Natural killer cell (primary cell): ENCODE results near the gene SNRPA. TPM values are rescaled to one million over a fixed set of nuclear protein-coding genes. Genes with fewer than 3 reads are reported as not detected.
"Not testable (repeated sequence)": the region's sequence is repeated elsewhere in the genome, so short reads cannot be mapped to it uniquely, and the experiment has no call there.

Source experiments
- ATAC-seq, 3 donors: fragments of 150-1000 bp in 2 of 3; fragments of 200-7000 bp in 1 of 3; cut with Tn5 transposase; 1 replicate in 1 of 3; 2 replicates in 2 of 3; pipeline ENCODE4 v1.10.0; 2021; ENCODE audit warnings: mild to moderate bottlenecking in 2 of 3, moderate library complexity in 2 of 3
- DNase-seq, 2 donors: peaks; one replicate each; pipeline versions ENCODE4 v3.0.0 to v3.0.0-alpha.2; 2013 to 2021; ENCODE audit warnings: mixed read lengths in 1 of 2
- H3K27ac ChIP-seq: one replicate; pipeline ENCODE4 v1.5.1; 2013; ENCODE audit warnings: mild to moderate bottlenecking, low read length
- H3K27me3 ChIP-seq: one replicate; pipeline ENCODE4 v1.6.1; 2013; ENCODE audit warnings: low read length; ENCODE audit not compliant: control insufficient read depth, insufficient read depth
- H3K36me3 ChIP-seq: one replicate; pipeline ENCODE4 v1.6.1; 2013; ENCODE audit warnings: low read length; ENCODE audit not compliant: control insufficient read depth, insufficient read depth
- H3K4me1 ChIP-seq: one replicate; pipeline ENCODE4 v1.6.1; 2013; ENCODE audit warnings: low read length; ENCODE audit not compliant: control insufficient read depth, insufficient read depth
- H3K4me3 ChIP-seq: one replicate; pipeline ENCODE4 v1.5.1; 2013; ENCODE audit warnings: low read length
- H3K9me3 ChIP-seq: one replicate; pipeline ENCODE4 v1.6.1; 2013; ENCODE audit warnings: low read length; ENCODE audit not compliant: control insufficient read depth, insufficient read depth
- H3K27ac Mint-ChIP-seq, 2 donors: one replicate each; pipeline ENCODE4 v1.8.0; 2022; ENCODE audit warnings: mild to moderate bottlenecking in 2 of 2, mixed read lengths in 2 of 2, moderate library complexity in 1 of 2
- H3K27me3 Mint-ChIP-seq, 2 donors: one replicate each; pipeline ENCODE4 v1.8.0; 2022; ENCODE audit warnings: low read depth in 2 of 2, mixed read lengths in 2 of 2
- H3K36me3 Mint-ChIP-seq: one replicate; pipeline ENCODE4 v1.8.0; 2022; ENCODE audit warnings: mixed read lengths
- H3K4me1 Mint-ChIP-seq, 2 donors: one replicate each; pipeline ENCODE4 v1.8.0; 2022; ENCODE audit warnings: mixed read lengths in 2 of 2
- H3K4me3 Mint-ChIP-seq: one replicate; pipeline ENCODE4 v1.8.0; 2022; ENCODE audit warnings: mild to moderate bottlenecking, moderate library complexity, mixed read lengths
- H3K9me3 Mint-ChIP-seq, 2 donors: one replicate each; pipeline ENCODE4 v1.8.0; 2022; ENCODE audit warnings: mixed read lengths in 2 of 2
- WGBS: methylation state at CpG from one replicate; pipeline ENCODE4 v1.1.7; 2013; ENCODE audit warnings: missing lambda C conversion rate; ENCODE audit not compliant: insufficient coverage; 5-methylcytosine and 5-hydroxymethylcytosine counted together
- intact Hi-C: fragments of 100-400 bp; cut with micrococcal nuclease; formaldehyde crosslinking; loops from one replicate; pipeline ENCODE4 v1.14.2; 2022
- total RNA-seq, 4 donors: library from RNA; stranded (reverse); fragments of 120-200 nt in 1 of 4; gene quantifications; one replicate each; pipeline versions ENCODE4 v1.2.3 to v1.2.4, GENCODE V29; 2013 to 2022
- TF ChIP-seq, protein P1 (sequence below): fragments of 200-600 bp; IDR thresholded peaks from one replicate; pipeline ENCODE4 v1.8.0; 2022; ENCODE audit warnings: antibody characterized with exemption

Gene SNRPA
- total RNA-seq, 3 donors from 2014 or later (not counting 1 experiment from before 2014, with no cell fraction given), result 56.2 to 65.9 (median 60.9) TPM

DNA sequence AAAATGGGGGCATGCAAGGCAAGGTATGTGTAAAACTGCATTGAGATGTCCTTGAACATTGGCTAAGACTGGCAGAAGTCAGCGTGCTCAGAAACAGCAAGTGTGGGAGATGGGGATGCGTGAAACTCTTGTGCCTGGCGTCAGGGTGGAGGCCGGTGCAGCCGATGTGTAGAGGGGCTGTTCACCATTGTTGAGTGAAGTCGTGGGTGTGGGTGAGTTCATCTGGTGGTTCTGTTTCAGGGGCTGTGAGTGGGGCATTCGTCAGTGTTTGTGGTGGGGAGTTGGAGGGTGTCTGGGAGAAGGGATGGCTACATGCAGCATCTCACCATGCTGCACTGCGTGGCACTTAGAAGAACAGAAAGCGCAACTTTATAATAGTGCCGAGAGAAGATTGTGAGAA is 13.0 kb downstream of the SNRPA start:
- no peak overlapping the region for H3K4me3 Mint-ChIP-seq

DNA sequence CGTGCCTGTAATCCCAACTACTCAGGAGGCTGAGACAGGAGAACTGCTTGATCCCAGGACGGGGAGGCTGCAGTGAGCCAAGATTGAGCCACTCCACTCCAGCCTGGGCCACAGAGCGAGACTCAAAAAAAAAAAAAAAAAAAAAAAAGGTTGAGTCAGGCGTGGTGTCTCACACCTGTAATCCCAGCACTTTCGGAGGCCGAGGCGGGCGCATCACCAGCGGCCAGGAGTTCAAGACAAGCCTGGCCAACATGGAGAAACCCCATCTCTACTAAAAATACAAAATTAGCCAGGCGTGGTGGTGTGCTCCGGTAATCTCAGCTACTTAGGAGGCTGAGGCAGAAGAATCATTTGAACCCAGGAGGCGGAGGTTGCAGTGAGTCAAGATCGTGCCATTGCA is 15.4 kb downstream of the SNRPA start:
- H3K27ac Mint-ChIP-seq, H3K4me3 ChIP-seq, H3K27me3 Mint-ChIP-seq, H3K9me3 Mint-ChIP-seq, H3K9me3 ChIP-seq, H3K27ac ChIP-seq, ATAC-seq, H3K27me3 ChIP-seq, intact Hi-C loops, DNase-seq, H3K4me3 Mint-ChIP-seq: not testable (repeated sequence)
- H3K36me3 ChIP-seq, result peaks cover 46% of the 10 kb centered on the region
- H3K4me1 ChIP-seq, result peaks cover 36% of the 10 kb centered on the region
- peaks cover 14 to 43% of the 10 kb centered on the region in 2 donors for H3K4me1 Mint-ChIP-seq
- peaks cover 12% of the 10 kb centered on the region for H3K36me3 Mint-ChIP-seq
- 98% methylated on average over 12 of the region's 13 CpGs for WGBS

More for the DNA sequence above, 13.0 kb downstream of the SNRPA start:
- H3K4me3 ChIP-seq, result no peak overlapping the region
- Mint-ChIP-seq H3K9me3 (no peaks in the 10 kb centered on the region), H3K27ac (peak overlapping the region in 1 of 2 donors; percentile 73), H3K27me3 (no peaks in the 10 kb centered on the region), H3K36me3 (peaks cover 30% of the 10 kb centered on the region), H3K4me1 (peaks cover 8 to 32% of the 10 kb centered on the region in 2 donors)
- no peak for ATAC-seq
- no peaks in the 10 kb centered on the region for H3K9me3 ChIP-seq
- peaks cover 68% of the 10 kb centered on the region for H3K36me3 ChIP-seq
- TF ChIP-seq, protein P1, sequence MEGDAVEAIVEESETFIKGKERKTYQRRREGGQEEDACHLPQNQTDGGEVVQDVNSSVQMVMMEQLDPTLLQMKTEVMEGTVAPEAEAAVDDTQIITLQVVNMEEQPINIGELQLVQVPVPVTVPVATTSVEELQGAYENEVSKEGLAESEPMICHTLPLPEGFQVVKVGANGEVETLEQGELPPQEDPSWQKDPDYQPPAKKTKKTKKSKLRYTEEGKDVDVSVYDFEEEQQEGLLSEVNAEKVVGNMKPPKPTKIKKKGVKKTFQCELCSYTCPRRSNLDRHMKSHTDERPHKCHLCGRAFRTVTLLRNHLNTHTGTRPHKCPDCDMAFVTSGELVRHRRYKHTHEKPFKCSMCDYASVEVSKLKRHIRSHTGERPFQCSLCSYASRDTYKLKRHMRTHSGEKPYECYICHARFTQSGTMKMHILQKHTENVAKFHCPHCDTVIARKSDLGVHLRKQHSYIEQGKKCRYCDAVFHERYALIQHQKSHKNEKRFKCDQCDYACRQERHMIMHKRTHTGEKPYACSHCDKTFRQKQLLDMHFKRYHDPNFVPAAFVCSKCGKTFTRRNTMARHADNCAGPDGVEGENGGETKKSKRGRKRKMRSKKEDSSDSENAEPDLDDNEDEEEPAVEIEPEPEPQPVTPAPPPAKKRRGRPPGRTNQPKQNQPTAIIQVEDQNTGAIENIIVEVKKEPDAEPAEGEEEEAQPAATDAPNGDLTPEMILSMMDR, result no peak
- no peak overlapping the region for H3K27ac ChIP-seq
- H3K27me3 ChIP-seq, result no peaks in the 10 kb centered on the region
- peaks cover 25% of the 10 kb centered on the region for H3K4me1 ChIP-seq
- intact Hi-C loops, result no loop called here
- 78% methylated on average over 9 of the region's 10 CpGs for WGBS
- DNase-seq, result no peak

DNA sequence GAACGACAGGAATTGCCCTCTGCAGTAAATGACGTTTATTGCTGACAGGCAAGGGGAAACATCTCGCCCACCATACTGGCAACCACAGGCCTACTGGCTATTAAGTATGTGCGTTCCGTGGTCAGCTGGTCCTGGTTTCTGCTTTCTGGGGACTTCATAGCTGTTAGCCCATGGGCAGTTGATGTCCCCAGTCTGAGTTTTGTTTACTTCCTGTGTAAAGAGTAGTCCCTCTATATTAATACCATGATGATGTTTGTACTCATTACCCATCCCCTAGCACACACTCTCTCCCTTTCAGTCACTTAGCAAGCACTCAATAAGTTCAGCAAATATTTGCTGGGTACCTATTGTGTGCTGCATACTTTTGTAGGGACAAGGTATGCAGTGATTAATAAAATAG is 17.9 kb downstream of the SNRPA start:
- Histone ChIP-seq H3K9me3 (no peaks in the 10 kb centered on the region), H3K36me3 (peaks cover 22% of the 10 kb centered on the region), H3K27ac (no peak overlapping the region), H3K27me3 (no peaks in the 10 kb centered on the region), H3K4me3 (no peak overlapping the region), H3K4me1 (peaks cover 36% of the 10 kb centered on the region)
- no peak for DNase-seq
- ATAC-seq, result peak in 1 of 3 donors; percentile 52
- Mint-ChIP-seq H3K9me3 (no peaks in the 10 kb centered on the region), H3K27ac (peak overlapping the region in 1 of 2 donors; percentile 67), H3K36me3 (peaks cover 8% of the 10 kb centered on the region), H3K27me3 (no peaks in the 10 kb centered on the region), H3K4me3 (no peak overlapping the region), H3K4me1 (peaks cover 9 to 32% of the 10 kb centered on the region in 2 donors)
- 72% methylated on average over 5 of the region's 5 CpGs for WGBS
- intact Hi-C loops, result no loop called here
- TF ChIP-seq, protein P1, result no peak

DNA sequence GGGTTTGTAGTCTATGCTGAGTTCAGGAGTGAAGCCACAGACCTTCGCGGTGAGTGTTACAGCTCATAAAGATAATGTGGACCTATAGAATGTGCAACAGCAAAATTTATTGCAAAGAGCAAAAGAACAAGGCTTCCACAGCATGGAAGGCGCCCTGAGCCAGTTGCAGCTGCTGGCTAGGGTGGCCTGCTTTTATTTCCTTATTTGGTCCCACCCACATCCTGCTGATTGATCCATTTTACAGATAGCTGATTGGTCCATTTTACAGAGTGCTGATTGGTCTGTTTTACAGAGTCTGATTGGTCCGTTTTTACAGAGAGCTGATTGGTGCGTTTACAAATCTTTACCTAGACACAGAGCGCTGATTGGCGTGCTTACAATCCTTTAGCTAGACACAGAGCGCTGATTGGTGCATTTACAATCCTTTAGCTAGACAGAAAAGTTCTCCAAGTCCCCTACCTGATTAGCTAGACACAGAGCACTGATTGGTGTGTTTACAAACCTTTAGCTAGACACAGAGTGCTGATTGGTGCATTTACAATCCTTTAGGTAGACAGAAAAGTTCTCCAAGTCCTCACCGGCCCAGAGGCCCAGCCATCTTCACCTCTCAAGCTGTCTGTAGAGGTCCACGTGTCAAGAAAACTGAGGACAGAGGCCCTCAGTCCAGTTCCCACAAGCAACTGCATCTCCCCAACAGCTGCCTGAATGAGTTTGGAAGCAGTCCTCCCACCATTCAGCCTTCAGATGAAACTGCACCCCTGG is 20.3 kb downstream of the SNRPA start:
- H3K27me3 ChIP-seq, H3K36me3 Mint-ChIP-seq, H3K36me3 ChIP-seq, H3K27me3 Mint-ChIP-seq, H3K27ac ChIP-seq, H3K9me3 ChIP-seq, ATAC-seq, H3K9me3 Mint-ChIP-seq, H3K4me3 Mint-ChIP-seq, H3K4me3 ChIP-seq: not testable (repeated sequence)
- Mint-ChIP-seq H3K27ac (peak overlapping the region in 1 of 2 donors; percentile 8), H3K4me1 (peaks cover 6 to 15% of the 10 kb centered on the region in 2 donors)
- peaks cover 18% of the 10 kb centered on the region for H3K4me1 ChIP-seq
- intact Hi-C loops, result loop anchor here (10.0 kb wide), 1 partner anchor 306 kb away; the partner anchor contains the start of genes BLVRB and SPTBN4
- DNase-seq, result peak in 1 of 2 donors; percentile 32
- 95% methylated on average over 10 of the region's 10 CpGs for WGBS
